Measurements from ENCODE around the gene ITPK1.

ITPK1 gene

GRCh38 chr14:93014058-93015023 lies 101.4 kb downstream of the ITPK1 start:
- FAIRE-seq = no peak
- TF ChIP-seq POLR2A (IDR thresholded peaks at IDR 0.05; ENCODE audit: low read depth, low read length) = no peak
- DNase-seq (ENCODE audit: insufficient read length, low spot score) = no peak

- FAIRE-seq (no peak), DNase-seq (ENCODE audit: insufficient read length, low spot score) (no peak)
- TF ChIP-seq POLR2A (IDR thresholded peaks at IDR 0.05; ENCODE audit: low read depth, low read length) = no peak
Observed at GRCh38 chr14:93012951-93013719, 102.6 kb downstream of the ITPK1 start.

- FAIRE-seq (no peak), DNase-seq (ENCODE audit: insufficient read length, low spot score) (no peak)
- no peak for TF ChIP-seq POLR2A (IDR thresholded peaks at IDR 0.05; ENCODE audit: low read depth, low read length)
Observed at GRCh38 chr14:93012506-93012905, 103.2 kb downstream of the ITPK1 start.

- FAIRE-seq (no peak), DNase-seq (ENCODE audit: insufficient read length, low spot score) (no peak)
- no peak for TF ChIP-seq POLR2A (IDR thresholded peaks at IDR 0.05; ENCODE audit: low read depth, low read length)
Observed at GRCh38 chr14:93011650-93012325, 103.9 kb downstream of the ITPK1 start.

GRCh38 chr14:93011141-93011529 lies 104.6 kb downstream of the ITPK1 start:
- DNase-seq (ENCODE audit: insufficient read length, low spot score) = no peak
- FAIRE-seq = no peak
- TF ChIP-seq POLR2A (IDR thresholded peaks at IDR 0.05; ENCODE audit: low read depth, low read length) = no peak

GRCh38 chr14:93010522-93011140 lies 105.1 kb downstream of the ITPK1 start:
- no peak for FAIRE-seq
- DNase-seq (ENCODE audit: insufficient read length, low spot score) = no peak
- TF ChIP-seq POLR2A (IDR thresholded peaks at IDR 0.05; ENCODE audit: low read depth, low read length) = no peak

- DNase-seq (ENCODE audit: insufficient read length, low spot score) (no peak), FAIRE-seq (no peak)
- TF ChIP-seq POLR2A (IDR thresholded peaks at IDR 0.05; ENCODE audit: low read depth, low read length) = no peak
Observed at GRCh38 chr14:93010130-93010499, 105.6 kb downstream of the ITPK1 start.

GRCh38 chr14:93009471-93010129 lies 106.1 kb downstream of the ITPK1 start:
- DNase-seq (ENCODE audit: insufficient read length, low spot score) (no peak), FAIRE-seq (no peak)
- TF ChIP-seq POLR2A (IDR thresholded peaks at IDR 0.05; ENCODE audit: low read depth, low read length) = no peak

- peak; percentile 64 for DNase-seq (ENCODE audit: insufficient read length, low spot score)
- no peak for FAIRE-seq
- TF ChIP-seq POLR2A (IDR thresholded peaks at IDR 0.05; ENCODE audit: low read depth, low read length) = no peak
Observed at GRCh38 chr14:93008381-93008780, 107.3 kb downstream of the ITPK1 start.

GRCh38 chr14:93007225-93007997 lies 108.3 kb downstream of the ITPK1 start:
- FAIRE-seq = peak; percentile 93
- peak; percentile 96 for DNase-seq (ENCODE audit: insufficient read length, low spot score)
- TF ChIP-seq POLR2A (IDR thresholded peaks at IDR 0.05; ENCODE audit: low read depth, low read length) = no peak

- FAIRE-seq = no peak
- DNase-seq (ENCODE audit: insufficient read length, low spot score) = peak; percentile 38
- no peak for TF ChIP-seq POLR2A (IDR thresholded peaks at IDR 0.05; ENCODE audit: low read depth, low read length)
Observed at GRCh38 chr14:93006567-93007051, 109.1 kb downstream of the ITPK1 start.

GRCh38 chr14:93005838-93006237 lies 109.9 kb downstream of the ITPK1 start:
- DNase-seq (ENCODE audit: insufficient read length, low spot score) = no peak
- no peak for TF ChIP-seq POLR2A (IDR thresholded peaks at IDR 0.05; ENCODE audit: low read depth, low read length)
- no peak for FAIRE-seq

Data from H54 (cell line).